Keratinocyte (primary cell): ENCODE results near the gene DHCR7.
"Not testable (repeated sequence)": the region's sequence is repeated elsewhere in the genome, so short reads cannot be mapped to it uniquely, and the experiment has no call there.

ENCODE experiments used
- CTCF ChIP-seq, 3 experiments: IDR thresholded peaks in 1 of 3; conservative IDR thresholded peaks in 1 of 3; optimal IDR thresholded peaks in 1 of 3; 2 replicates in 2 of 3; 3 replicates in 1 of 3; pipeline versions ENCODE3 to v1.5.1; 2011; ENCODE audit warnings: low read length in 3 of 3, mild to moderate bottlenecking in 3 of 3, moderate library complexity in 2 of 3, control low read depth in 1 of 3, inconsistent platforms in 1 of 3; ENCODE audit not compliant: insufficient read depth in 2 of 3; ENCODE audit errors: extremely low read depth in 1 of 3
- EZH2 ChIP-seq: IDR thresholded peaks from one replicate; pipeline ENCODE4 v1.6.1; 2012; ENCODE audit warnings: inconsistent platforms, mild to moderate bottlenecking, low read length, moderate library complexity

DNA sequence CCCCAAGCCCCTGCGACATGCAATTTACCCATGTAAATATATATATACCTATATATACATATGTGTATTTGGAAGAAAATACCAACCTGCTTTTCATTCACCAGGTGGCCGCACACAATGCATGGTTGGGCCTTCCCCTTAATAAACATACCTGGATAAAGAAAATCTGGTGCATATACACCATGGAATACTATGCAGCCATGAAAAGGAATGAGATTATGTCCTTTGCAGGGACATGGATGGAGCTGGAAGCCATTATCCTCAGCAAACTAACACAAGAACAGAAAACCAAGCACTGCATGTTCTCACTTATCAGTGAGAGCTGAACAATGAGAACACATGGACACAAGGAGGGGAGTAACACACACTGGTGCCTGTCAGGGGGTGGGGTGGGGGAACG lies 25.9 kb downstream of the DHCR7 start:
- not testable (repeated sequence) for TF ChIP-seq CTCF (optimal IDR thresholded peaks at IDR 0.05 in 1 of 3, IDR thresholded peaks at IDR 0.05 in 1 of 3, conservative IDR thresholded peaks at IDR 0.05 in 1 of 3; ENCODE audit: extremely low read depth in 1 of 3, insufficient read depth in 2 of 3, low read length in 3 of 3); EZH2
